Gastrocnemius medialis (tissue), 4 donors: Measurements from ENCODE around the gene JMJD7. TPM values are rescaled to one million over a fixed set of nuclear protein-coding genes. Genes with fewer than 3 reads are reported as not detected.

Experiments used
- ATAC-seq, 2 donors: fragments of 150-250 bp; one replicate each; pipeline ENCODE4 v1.9.1; 2016
- DNase-seq, 2 donors: peaks; one replicate each; pipeline ENCODE4 v3.0.0-alpha.2; 2019
- H3K27ac ChIP-seq, 4 donors: fragments of 200-600 bp; sonication (generic); 1 replicate in 1 of 4; 2 replicates in 3 of 4; pipeline ENCODE4 v1.5.1; 2016 to 2018; ENCODE audit warnings: mild to moderate bottlenecking in 2 of 4, moderate library complexity in 1 of 4
- H3K27me3 ChIP-seq, 3 donors: fragments of 200-600 bp; sonication (generic) in 2 of 3; 1 replicate in 1 of 3; 2 replicates in 2 of 3; pipeline versions ENCODE4 v1.5.1 to v1.6.0; 2016 to 2019; ENCODE audit warnings: mild to moderate bottlenecking in 1 of 3, moderate library complexity in 1 of 3
- H3K36me3 ChIP-seq, 2 donors: fragments of 200-600 bp; sonication (generic) in 1 of 2; one replicate each; pipeline ENCODE4 v1.5.1; 2017 to 2018
- H3K4me1 ChIP-seq, 2 donors: fragments of 200-600 bp; sonication (generic) in 1 of 2; one replicate each; pipeline ENCODE4 v1.5.1; 2016 to 2017; ENCODE audit warnings: mild to moderate bottlenecking in 2 of 2
- H3K4me3 ChIP-seq, 4 donors: fragments of 200-600 bp; sonication (generic) in 3 of 4; 1 replicate in 1 of 4; 2 replicates in 3 of 4; pipeline ENCODE4 v1.5.1; 2016 to 2019; ENCODE audit warnings: mild to moderate bottlenecking in 2 of 4
- H3K9me3 ChIP-seq, 3 donors: fragments of 200-600 bp; sonication (generic) in 2 of 3; 1 replicate in 1 of 3; 2 replicates in 2 of 3; pipeline ENCODE4 v1.5.1; 2016 to 2019
- POLR2A ChIP-seq, 2 donors: fragments of 450-650 bp; IDR thresholded peaks; one replicate each; pipeline ENCODE4 v1.6.1; 2017; ENCODE audit warnings: antibody characterized with exemption in 2 of 2, mild to moderate bottlenecking in 2 of 2, moderate library complexity in 2 of 2
- in situ Hi-C, 4 donors: fragments of 200-750 bp; cut with MboI; loops; one replicate each; pipeline versions ENCODE4 v1.15.0 to v1.8.0; 2017; ENCODE audit warnings: low sequenced_read_pairs in 4 of 4
- intact Hi-C: fragments of 100-400 bp; cut with DNase I; formaldehyde crosslinking; loops from one replicate; pipeline ENCODE4 v1.15.1; 2023; ENCODE audit warnings: low total_unique reads
- total RNA-seq, 4 donors: library from RNA; depleted of rRNA; stranded (reverse); fragments of >200 nt; gene quantifications; one replicate each; pipeline versions ENCODE4 v1.1.0 to v1.2.3, GENCODE V29; 2016
- TF ChIP-seq, protein P1 (sequence below), 5 experiments: fragments of 450-650 bp in 3 of 5; fragments of 200-600 bp in 2 of 5; sonication (generic) in 2 of 5; IDR thresholded peaks in 4 of 5; conservative IDR thresholded peaks in 1 of 5; 1 replicate in 4 of 5; 2 replicates in 1 of 5; pipeline ENCODE4 v1.5.1; 2016 to 2019; ENCODE audit warnings: antibody characterized with exemption in 5 of 5, mild to moderate bottlenecking in 3 of 5, moderate library complexity in 3 of 5

Gene JMJD7
- total RNA-seq, 4 donors from 2014 or later, result 1.7 to 7.6 (median 3.9) TPM

- H3K27me3 ChIP-seq, result no peaks in the 10 kb centered on the region
- H3K4me1 ChIP-seq, result peaks cover 9 to 12% of the 10 kb centered on the region in 2 donors
- no peak for TF ChIP-seq POLR2A (IDR thresholded peaks at IDR 0.05)
- TF ChIP-seq, protein P1, sequence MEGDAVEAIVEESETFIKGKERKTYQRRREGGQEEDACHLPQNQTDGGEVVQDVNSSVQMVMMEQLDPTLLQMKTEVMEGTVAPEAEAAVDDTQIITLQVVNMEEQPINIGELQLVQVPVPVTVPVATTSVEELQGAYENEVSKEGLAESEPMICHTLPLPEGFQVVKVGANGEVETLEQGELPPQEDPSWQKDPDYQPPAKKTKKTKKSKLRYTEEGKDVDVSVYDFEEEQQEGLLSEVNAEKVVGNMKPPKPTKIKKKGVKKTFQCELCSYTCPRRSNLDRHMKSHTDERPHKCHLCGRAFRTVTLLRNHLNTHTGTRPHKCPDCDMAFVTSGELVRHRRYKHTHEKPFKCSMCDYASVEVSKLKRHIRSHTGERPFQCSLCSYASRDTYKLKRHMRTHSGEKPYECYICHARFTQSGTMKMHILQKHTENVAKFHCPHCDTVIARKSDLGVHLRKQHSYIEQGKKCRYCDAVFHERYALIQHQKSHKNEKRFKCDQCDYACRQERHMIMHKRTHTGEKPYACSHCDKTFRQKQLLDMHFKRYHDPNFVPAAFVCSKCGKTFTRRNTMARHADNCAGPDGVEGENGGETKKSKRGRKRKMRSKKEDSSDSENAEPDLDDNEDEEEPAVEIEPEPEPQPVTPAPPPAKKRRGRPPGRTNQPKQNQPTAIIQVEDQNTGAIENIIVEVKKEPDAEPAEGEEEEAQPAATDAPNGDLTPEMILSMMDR (IDR thresholded peaks at IDR 0.05 in 4 of 5, conservative IDR thresholded peaks at IDR 0.05 in 1 of 5), result no peak
- H3K9me3 ChIP-seq, result no peaks in the 10 kb centered on the region
- H3K36me3 ChIP-seq, result peaks cover 0 to 9% of the 10 kb centered on the region in 2 donors
- H3K4me3 ChIP-seq, result no peak overlapping the region
- ATAC-seq (no peak), DNase-seq (no peak)
- in situ Hi-C loops, result no loop called here
- H3K27ac ChIP-seq, result no peak overlapping the region
- intact Hi-C loops, result no loop called here
Measured at GRCh38 chr15:41832875-41833274, 5.0 kb downstream of the JMJD7 start.

DNA sequence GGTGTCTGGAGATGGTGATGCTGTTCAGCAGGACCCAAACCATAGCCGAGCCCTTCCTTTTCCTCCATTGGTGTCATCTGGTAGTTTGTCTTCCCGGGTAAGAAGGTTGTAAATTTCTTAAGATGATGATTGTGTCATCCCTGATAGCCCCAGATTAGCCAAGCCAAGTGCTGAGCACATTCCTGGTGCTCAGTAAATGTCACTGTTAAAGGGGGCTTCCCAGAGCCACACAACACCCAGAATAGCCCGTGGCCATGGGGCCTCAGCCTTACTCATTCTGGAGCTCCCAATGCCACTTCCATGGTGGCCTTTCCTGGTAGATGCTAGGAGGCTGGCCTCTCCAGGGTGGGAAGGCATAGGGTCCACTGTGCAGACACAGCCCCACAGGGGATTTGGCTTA, 6.2 kb downstream of the JMJD7 start:
- H3K4me3 ChIP-seq, result no peak overlapping the region
- peaks cover 0 to 9% of the 10 kb centered on the region in 2 donors for H3K36me3 ChIP-seq
- ATAC-seq, result no peak
- TF ChIP-seq, protein P1 (IDR thresholded peaks at IDR 0.05 in 4 of 5, conservative IDR thresholded peaks at IDR 0.05 in 1 of 5), result no peak
- DNase-seq, result no peak
- H3K4me1 ChIP-seq, result peaks cover 7 to 13% of the 10 kb centered on the region in 2 donors
- in situ Hi-C loops (no loop called here), intact Hi-C loops (no loop called here)
- no peak overlapping the region for H3K27ac ChIP-seq
- H3K9me3 ChIP-seq, result no peaks in the 10 kb centered on the region
- no peaks in the 10 kb centered on the region for H3K27me3 ChIP-seq

- Histone ChIP-seq H3K27me3 (no peaks in the 10 kb centered on the region), H3K9me3 (no peaks in the 10 kb centered on the region), H3K27ac (no peak overlapping the region), H3K4me1 (peaks cover 8 to 13% of the 10 kb centered on the region in 2 donors), H3K4me3 (no peak overlapping the region), H3K36me3 (peaks cover 0 to 17% of the 10 kb centered on the region in 2 donors)
- in situ Hi-C loops (no loop called here), intact Hi-C loops (loop anchor here (5.0 kb wide), 1 partner anchor 346 kb away; no protein-coding TSS in a partner anchor)
- no peak for ATAC-seq
- no peak for DNase-seq
- TF ChIP-seq, protein P1 (IDR thresholded peaks at IDR 0.05 in 4 of 5, conservative IDR thresholded peaks at IDR 0.05 in 1 of 5), result no peak
- TF ChIP-seq POLR2A (IDR thresholded peaks at IDR 0.05), result no peak
Measured at GRCh38 chr15:41836073-41836472, 8.2 kb downstream of the JMJD7 start.

GRCh38 chr15:41836713-41837454, 9.0 kb downstream of the JMJD7 start:
- H3K36me3 ChIP-seq, result peaks cover 0 to 17% of the 10 kb centered on the region in 2 donors
- in situ Hi-C loops, result no loop called here
- TF ChIP-seq POLR2A (IDR thresholded peaks at IDR 0.05), result no peak
- TF ChIP-seq, protein P1 (IDR thresholded peaks at IDR 0.05 in 4 of 5, conservative IDR thresholded peaks at IDR 0.05 in 1 of 5), result no peak

More at GRCh38 chr15:41836713-41837454, 9.0 kb downstream of the JMJD7 start:
- Histone ChIP-seq H3K4me1 (peaks cover 8 to 13% of the 10 kb centered on the region in 2 donors), H3K4me3 (no peak overlapping the region), H3K27ac (no peak overlapping the region), H3K9me3 (no peaks in the 10 kb centered on the region), H3K27me3 (no peaks in the 10 kb centered on the region)
- DNase-seq, result no peak
- ATAC-seq, result no peak
- intact Hi-C loops, result loop anchor here (5.0 kb wide), 1 partner anchor 345 kb away; no protein-coding TSS in a partner anchor
